Right ventricle myocardium inferior (tissue), 1 donor: ENCODE measurements around the gene STK32B. TPM values are rescaled to one million over a fixed set of nuclear protein-coding genes. Genes with fewer than 3 reads are reported as not detected.
"Not testable (repeated sequence)": the region's sequence is repeated elsewhere in the genome, so short reads cannot be mapped to it uniquely, and the experiment has no call there.

Source experiments
- ATAC-seq: fragments of 200-7000 bp; cut with Tn5 transposase; one replicate; pipeline ENCODE4 v1.9.1; 2020; ENCODE audit warnings: mild to moderate bottlenecking, moderate library complexity
- DNase-seq: peaks from one replicate; pipeline ENCODE4 v3.0.0; 2021; ENCODE audit errors: missing footprints
- intact Hi-C: fragments of 100-400 bp; cut with DNase I; formaldehyde crosslinking; loops from one replicate; pipeline ENCODE4 v1.11.0; 2022
- total RNA-seq: library from RNA; stranded (reverse); fragmentation: NEBNext Ultra II Directional; extraction: Animal tissue kit (Norgen Biotek cat#: 25700); gene quantifications from one replicate; pipeline ENCODE4 v1.2.1, GENCODE V29; 2021
- donor health status: DM: no; HTN: yes; CAD: no; lungs with severe emphysema.

The STK32B gene
- total RNA-seq, 1 donor from 2014 or later: 0.89 TPM

- intact Hi-C loops: no loop called here
- DNase-seq: no peak
- ATAC-seq: no peak
Measured at GRCh38 chr4:5213087-5213595, 161.9 kb downstream of the STK32B start.

GRCh38 chr4:5215321-5215720, 164.0 kb downstream of the STK32B start:
- DNase-seq (no peak), ATAC-seq (no peak)
- intact Hi-C loops: no loop called here

- intact Hi-C loops: no loop called here
- ATAC-seq: no peak
Measured at GRCh38 chr4:5217421-5217820, 166.1 kb downstream of the STK32B start.

GRCh38 chr4:5218376-5219069, 167.2 kb downstream of the STK32B start:
- DNase-seq (no peak), ATAC-seq (no peak)
- intact Hi-C loops: no loop called here

More at GRCh38 chr4:5217421-5217820, 166.1 kb downstream of the STK32B start:
- DNase-seq: no peak

- intact Hi-C loops: no loop called here
- ATAC-seq: no peak
- DNase-seq: no peak
Measured at GRCh38 chr4:5220028-5220427, 168.7 kb downstream of the STK32B start.

GRCh38 chr4:5222047-5222446, 170.8 kb downstream of the STK32B start:
- DNase-seq (no peak), ATAC-seq (no peak)
- intact Hi-C loops: no loop called here

GRCh38 chr4:5222951-5223350, 171.7 kb downstream of the STK32B start:
- DNase-seq: no peak
- ATAC-seq: no peak
- intact Hi-C loops: no loop called here

- no peak for ATAC-seq
- DNase-seq: no peak
- intact Hi-C loops: no loop called here
Measured at GRCh38 chr4:5224340-5224739, 173.1 kb downstream of the STK32B start.

- no peak for DNase-seq
- intact Hi-C loops: no loop called here
- ATAC-seq: no peak
Measured at GRCh38 chr4:5232549-5232948, 181.3 kb downstream of the STK32B start.

GRCh38 chr4:5237086-5237660, 185.9 kb downstream of the STK32B start:
- ATAC-seq (no peak), DNase-seq (no peak)
- intact Hi-C loops: no loop called here

GRCh38 chr4:5238173-5238572, 186.9 kb downstream of the STK32B start:
- ATAC-seq (no peak), DNase-seq (no peak)
- intact Hi-C loops: no loop called here

- intact Hi-C loops, DNase-seq, ATAC-seq: not testable (repeated sequence)
Measured at GRCh38 chr4:5247061-5247460, 195.8 kb downstream of the STK32B start.

- DNase-seq: no peak
- intact Hi-C loops: no loop called here
- ATAC-seq: no peak
Measured at GRCh38 chr4:5247735-5248134, 196.5 kb downstream of the STK32B start.

- ATAC-seq (no peak), DNase-seq (no peak)
- intact Hi-C loops: no loop called here
Measured at GRCh38 chr4:5249727-5250126, 198.4 kb downstream of the STK32B start.

- intact Hi-C loops, DNase-seq, ATAC-seq: not testable (repeated sequence)
Measured at GRCh38 chr4:5250536-5250935, 199.3 kb downstream of the STK32B start.

- no peak for ATAC-seq
- intact Hi-C loops: no loop called here
Measured at GRCh38 chr4:5256421-5256820, 205.1 kb downstream of the STK32B start.

GRCh38 chr4:5257086-5257485, 205.8 kb downstream of the STK32B start:
- intact Hi-C loops: no loop called here
- DNase-seq (no peak), ATAC-seq (no peak)

More at GRCh38 chr4:5256421-5256820, 205.1 kb downstream of the STK32B start:
- DNase-seq: no peak

GRCh38 chr4:5259471-5259870, 208.2 kb downstream of the STK32B start:
- intact Hi-C loops: no loop called here
- DNase-seq (no peak), ATAC-seq (no peak)

- DNase-seq (no peak), ATAC-seq (no peak)
- intact Hi-C loops: no loop called here
Measured at GRCh38 chr4:5260121-5260520, 208.8 kb downstream of the STK32B start.

- DNase-seq (no peak), ATAC-seq (no peak)
- intact Hi-C loops: no loop called here
Measured at GRCh38 chr4:5261866-5262265, 210.6 kb downstream of the STK32B start.
